IPS-18a (cell line): ENCODE results near the gene SOBP.
"Not testable (repeated sequence)": the region's sequence is repeated elsewhere in the genome, so short reads cannot be mapped to it uniquely, and the experiment has no call there.

Source experiments
- H3K27ac ChIP-seq: one replicate; pipeline ENCODE4 v1.5.1; 2013; ENCODE audit warnings: low read length
- H3K27me3 ChIP-seq: one replicate; pipeline ENCODE4 v1.6.1; 2013; ENCODE audit warnings: mild to moderate bottlenecking, low read length; ENCODE audit not compliant: control insufficient read depth, insufficient read depth
- H3K36me3 ChIP-seq: one replicate; pipeline ENCODE4 v1.6.1; 2013; ENCODE audit warnings: low read depth, low read length; ENCODE audit not compliant: control insufficient read depth
- H3K4me1 ChIP-seq: one replicate; pipeline ENCODE4 v1.6.1; 2013; ENCODE audit warnings: low read depth, low read length; ENCODE audit not compliant: control insufficient read depth
- H3K4me3 ChIP-seq: one replicate; pipeline ENCODE4 v1.5.1; 2013; ENCODE audit warnings: low read length
- H3K9ac ChIP-seq: one replicate; pipeline ENCODE4 v1.6.1; 2013; ENCODE audit warnings: mild to moderate bottlenecking, low read length, moderate library complexity
- H3K9me3 ChIP-seq: one replicate; pipeline ENCODE4 v1.6.1; 2013; ENCODE audit warnings: low read depth, low read length; ENCODE audit not compliant: control insufficient read depth

SOBP gene

GRCh38 chr6:107545763-107546162, 55.8 kb downstream of the SOBP start:
- Histone ChIP-seq H3K4me1 (no peaks in the 10 kb centered on the region), H3K27ac (no peak overlapping the region), H3K9ac (no peak overlapping the region), H3K36me3 (no peaks in the 10 kb centered on the region), H3K4me3 (no peak overlapping the region), H3K27me3 (no peaks in the 10 kb centered on the region), H3K9me3 (no peaks in the 10 kb centered on the region)

DNA sequence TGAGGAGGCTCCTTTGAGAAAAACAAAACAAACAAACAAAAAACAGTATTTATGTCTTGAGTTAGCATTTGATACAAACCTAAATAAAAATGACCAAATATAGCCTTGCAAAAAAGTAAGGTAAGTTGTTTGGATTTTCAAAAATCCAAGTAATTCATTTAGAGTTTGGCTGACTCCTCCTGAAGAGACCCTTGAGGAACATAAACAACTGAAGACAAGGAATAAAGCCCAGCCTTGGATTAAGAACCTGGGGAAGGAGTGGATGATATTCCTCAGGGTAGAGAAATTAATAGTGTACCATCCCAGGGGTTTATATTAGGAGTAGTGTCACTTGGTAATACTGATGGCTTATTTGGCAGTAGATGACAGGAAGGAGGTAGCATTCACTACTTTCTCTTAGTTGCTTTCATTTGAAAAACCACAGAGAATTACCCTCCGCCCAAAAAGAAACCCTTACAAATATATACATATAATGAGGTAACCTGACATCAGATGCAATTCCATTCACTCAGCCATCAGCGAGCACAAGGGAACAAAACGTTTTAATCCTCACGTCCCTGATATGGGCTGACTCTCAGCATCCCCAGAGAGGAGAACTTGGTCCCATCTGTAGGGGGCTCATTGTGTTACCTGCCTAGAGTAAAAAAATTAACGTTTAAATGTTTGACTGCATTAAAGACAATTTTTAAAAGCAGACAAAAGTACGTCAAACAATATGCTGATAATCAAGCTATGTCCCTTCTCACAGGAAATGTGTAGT, 57.0 kb downstream of the SOBP start:
- H3K4me3 ChIP-seq = no peak overlapping the region
- H3K27ac ChIP-seq = no peak overlapping the region
- no peaks in the 10 kb centered on the region for H3K36me3 ChIP-seq
- no peaks in the 10 kb centered on the region for H3K27me3 ChIP-seq
- no peaks in the 10 kb centered on the region for H3K9me3 ChIP-seq
- H3K4me1 ChIP-seq = no peaks in the 10 kb centered on the region
- no peak overlapping the region for H3K9ac ChIP-seq

DNA sequence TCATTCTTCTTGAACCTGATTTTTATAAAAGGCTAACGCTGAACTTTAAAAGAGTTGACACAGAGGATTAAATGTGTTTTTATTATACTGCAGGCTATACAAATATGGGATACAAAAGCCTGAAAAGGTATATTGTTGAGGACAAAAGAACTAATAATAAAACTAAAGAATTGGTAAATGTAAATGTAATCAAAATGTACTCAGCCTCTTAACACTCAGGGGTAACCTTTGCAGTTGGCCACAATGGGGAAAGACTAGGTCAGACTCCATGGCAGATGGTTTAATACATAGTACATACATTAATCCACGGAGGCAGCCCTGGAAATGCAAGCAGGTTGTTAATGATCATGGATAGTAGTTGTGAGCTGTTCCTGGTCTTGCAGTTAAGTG, 57.5 kb downstream of the SOBP start:
- H3K27ac ChIP-seq = no peak overlapping the region
- no peaks in the 10 kb centered on the region for H3K36me3 ChIP-seq
- no peak overlapping the region for H3K4me3 ChIP-seq
- H3K9me3 ChIP-seq = no peaks in the 10 kb centered on the region
- H3K27me3 ChIP-seq = no peaks in the 10 kb centered on the region
- no peaks in the 10 kb centered on the region for H3K4me1 ChIP-seq
- no peak overlapping the region for H3K9ac ChIP-seq

- Histone ChIP-seq H3K36me3 (no peaks in the 10 kb centered on the region), H3K4me3 (no peak overlapping the region), H3K9me3 (no peaks in the 10 kb centered on the region), H3K9ac (no peak overlapping the region), H3K4me1 (no peaks in the 10 kb centered on the region), H3K27ac (no peak overlapping the region), H3K27me3 (no peaks in the 10 kb centered on the region)
Observed at GRCh38 chr6:107550241-107550840, 60.4 kb downstream of the SOBP start.

GRCh38 chr6:107550906-107551305, 61.0 kb downstream of the SOBP start:
- Histone ChIP-seq H3K9ac (no peak overlapping the region), H3K27me3 (no peaks in the 10 kb centered on the region), H3K4me3 (no peak overlapping the region), H3K9me3 (no peaks in the 10 kb centered on the region), H3K4me1 (no peaks in the 10 kb centered on the region), H3K36me3 (no peaks in the 10 kb centered on the region), H3K27ac (no peak overlapping the region)

GRCh38 chr6:107553121-107553520, 63.2 kb downstream of the SOBP start:
- not testable (repeated sequence) for H3K36me3 ChIP-seq, H3K9ac ChIP-seq, H3K4me1 ChIP-seq, H3K9me3 ChIP-seq, H3K4me3 ChIP-seq, H3K27me3 ChIP-seq, H3K27ac ChIP-seq

- Histone ChIP-seq H3K36me3 (no peaks in the 10 kb centered on the region), H3K4me1 (no peaks in the 10 kb centered on the region), H3K27ac (no peak overlapping the region), H3K4me3 (no peak overlapping the region), H3K9ac (no peak overlapping the region), H3K9me3 (no peaks in the 10 kb centered on the region), H3K27me3 (no peaks in the 10 kb centered on the region)
Observed at GRCh38 chr6:107554326-107554725, 64.4 kb downstream of the SOBP start.

GRCh38 chr6:107554918-107555317, 65.0 kb downstream of the SOBP start:
- Histone ChIP-seq H3K27ac (no peak overlapping the region), H3K9ac (no peak overlapping the region)

DNA sequence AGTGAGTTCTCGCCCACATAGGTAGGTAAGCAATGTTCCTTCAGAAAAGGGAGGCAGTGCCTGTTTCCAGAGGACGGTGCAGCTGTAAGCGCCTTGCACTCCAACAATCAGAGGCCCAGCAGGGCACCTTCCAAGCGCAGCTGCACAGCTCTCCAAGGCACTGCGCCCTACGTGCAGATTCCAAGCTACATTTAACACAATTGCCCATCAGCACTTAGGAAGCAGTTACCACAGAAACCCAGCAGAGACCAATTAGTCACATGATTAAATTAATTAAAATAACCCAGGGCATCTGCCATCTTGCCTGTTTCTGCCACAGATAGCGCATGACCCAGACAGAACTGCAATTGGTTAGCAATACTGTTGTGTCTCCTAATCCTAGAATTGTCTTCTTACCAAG, 65.5 kb downstream of the SOBP start:
- no peaks in the 10 kb centered on the region for H3K9me3 ChIP-seq
- H3K4me3 ChIP-seq = no peak overlapping the region

More at GRCh38 chr6:107554918-107555317, 65.0 kb downstream of the SOBP start:
- no peaks in the 10 kb centered on the region for H3K9me3 ChIP-seq
- H3K4me3 ChIP-seq = no peak overlapping the region
- no peaks in the 10 kb centered on the region for H3K4me1 ChIP-seq
- H3K36me3 ChIP-seq = no peaks in the 10 kb centered on the region
- no peaks in the 10 kb centered on the region for H3K27me3 ChIP-seq

DNA sequence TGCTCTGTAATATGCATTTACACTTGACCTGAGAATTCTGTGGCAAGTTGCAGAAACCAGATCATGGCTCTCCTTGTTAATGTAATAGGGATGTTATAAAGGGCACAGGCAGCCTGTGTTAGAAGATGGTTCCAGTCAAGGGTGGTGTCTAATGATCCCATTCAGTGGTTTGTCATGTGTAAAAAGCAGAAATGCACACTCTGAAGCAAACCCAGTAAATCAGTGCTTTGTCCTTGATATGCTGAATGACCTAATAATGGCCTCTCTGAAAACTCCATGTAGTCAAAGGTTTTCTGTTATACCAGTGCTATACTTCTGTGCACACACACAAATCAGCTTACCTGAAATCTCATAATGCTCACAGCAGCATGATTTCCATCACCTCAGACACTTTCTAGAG, 66.2 kb downstream of the SOBP start:
- Histone ChIP-seq H3K9ac (no peak overlapping the region), H3K4me3 (no peak overlapping the region), H3K27me3 (no peaks in the 10 kb centered on the region), H3K4me1 (peaks cover 5% of the 10 kb centered on the region), H3K36me3 (no peaks in the 10 kb centered on the region), H3K9me3 (no peaks in the 10 kb centered on the region), H3K27ac (no peak overlapping the region)

More for the DNA sequence above, 65.5 kb downstream of the SOBP start:
- no peaks in the 10 kb centered on the region for H3K36me3 ChIP-seq
- peaks cover under 1% of the 10 kb centered on the region for H3K4me1 ChIP-seq
- no peak overlapping the region for H3K27ac ChIP-seq
- no peak overlapping the region for H3K9ac ChIP-seq
- no peaks in the 10 kb centered on the region for H3K27me3 ChIP-seq

- H3K36me3 ChIP-seq = no peaks in the 10 kb centered on the region
- H3K27ac ChIP-seq = no peak overlapping the region
- H3K4me1 ChIP-seq = peaks cover 11% of the 10 kb centered on the region
- no peaks in the 10 kb centered on the region for H3K27me3 ChIP-seq
- H3K9me3 ChIP-seq = no peaks in the 10 kb centered on the region
- no peak overlapping the region for H3K4me3 ChIP-seq
- H3K9ac ChIP-seq = no peak overlapping the region
Observed at GRCh38 chr6:107557698-107558097, 67.8 kb downstream of the SOBP start.

- Histone ChIP-seq H3K36me3 (no peaks in the 10 kb centered on the region), H3K9me3 (no peaks in the 10 kb centered on the region), H3K4me3 (no peak overlapping the region), H3K27me3 (no peaks in the 10 kb centered on the region), H3K27ac (no peak overlapping the region), H3K4me1 (peaks cover 11% of the 10 kb centered on the region), H3K9ac (no peak overlapping the region)
Observed at GRCh38 chr6:107560657-107561056, 70.7 kb downstream of the SOBP start.
